H1 (cell line): ENCODE results near the gene ENOSF1. TPM values are rescaled to one million over a fixed set of nuclear protein-coding genes. Genes with fewer than 3 reads are reported as not detected.
A peak's percentile ranks its signal among the peaks of the same experiment; 100 is the strongest.

Source experiments
- CTCF ChIA-PET: fragments of 300-600 bp; sonication (Branson Sonifier 250); formaldehyde crosslinking; loops from one replicate; lab custom pipeline; 2021; ENCODE audit not compliant: partially characterized antibody; lab: Charles Lee
- POLR2A ChIA-PET: fragments of 300-600 bp; sonication (Branson Sonifier 250); formaldehyde crosslinking; loops from one replicate; lab custom pipeline; 2021; ENCODE audit warnings: inconsistent platforms; ENCODE audit not compliant: partially characterized antibody; lab: Charles Lee
- DNase-seq, 2 experiments: peaks; one replicate each; pipeline versions ENCODE4 v3.0.0 to v3.0.0-alpha.2; 2010 to 2022; ENCODE audit warnings: low spot score in 2 of 2, low read depth in 1 of 2, mixed read lengths in 1 of 2
- FAIRE-seq: peaks from 2 replicates; lab custom pipeline; 2011; peaks lifted over from hg19 to GRCh38; lab: Jason Lieb, UNC
- H2AFZ ChIP-seq: 2 replicates; pipeline ENCODE4 v1.8.1; 2012; ENCODE audit warnings: low read length, inconsistent platforms
- H2AK5ac ChIP-seq: 2 replicates; pipeline ENCODE4 v1.6.1; 2013; ENCODE audit warnings: low read depth, low read length
- H2BK120ac ChIP-seq: replicated peaks from 2 replicates; pipeline ENCODE3; 2013; ENCODE audit warnings: low read depth, low read length, inconsistent platforms
- H2BK12ac ChIP-seq: 2 replicates; pipeline ENCODE4 v1.6.1; 2013; ENCODE audit warnings: low read depth, low read length
- H2BK15ac ChIP-seq: 2 replicates; pipeline ENCODE4 v1.6.1; 2013; ENCODE audit warnings: low read length
- H2BK20ac ChIP-seq: 2 replicates; pipeline ENCODE4 v1.6.1; 2013; ENCODE audit warnings: low read length
- H2BK5ac ChIP-seq: 2 replicates; pipeline ENCODE4 v1.6.1; 2013; ENCODE audit warnings: low read depth, low read length
- H3K14ac ChIP-seq: 2 replicates; pipeline ENCODE4 v1.6.1; 2013; ENCODE audit warnings: inconsistent platforms; ENCODE audit not compliant: insufficient read length
- H3K18ac ChIP-seq: 2 replicates; pipeline ENCODE4 v1.6.1; 2013; ENCODE audit warnings: low read length; ENCODE audit errors: extremely low read depth
- H3K23ac ChIP-seq: 2 replicates; pipeline ENCODE4 v1.6.1; 2013; ENCODE audit warnings: inconsistent platforms; ENCODE audit not compliant: insufficient read length
- H3K23me2 ChIP-seq: 2 replicates; pipeline ENCODE4 v1.6.1; 2013; ENCODE audit warnings: low read depth, low read length
- H3K27ac ChIP-seq: 2 replicates; pipeline ENCODE4 v1.6.1; 2011; ENCODE audit warnings: low read depth, low read length, inconsistent platforms
- H3K27me3 ChIP-seq, 4 experiments: replicated peaks in 1 of 4; 1 replicate in 1 of 4; 2 replicates in 3 of 4; pipeline versions ENCODE4 v1.6.1 to v1.8.1; 2011 to 2013; ENCODE audit warnings: low read length in 3 of 4, mild to moderate bottlenecking in 3 of 4, inconsistent platforms in 2 of 4, mixed read lengths in 2 of 4, moderate library complexity in 1 of 4; ENCODE audit not compliant: control insufficient read depth in 3 of 4, insufficient read depth in 3 of 4; ENCODE audit errors: extremely low read depth in 1 of 4
- H3K36me3 ChIP-seq, 4 experiments: 2 replicates each; pipeline versions ENCODE4 v1.6.1 to v1.8.1; 2011 to 2013; ENCODE audit warnings: mild to moderate bottlenecking in 4 of 4, low read length in 3 of 4, moderate library complexity in 2 of 4, control low read depth in 1 of 4, inconsistent platforms in 1 of 4; ENCODE audit not compliant: insufficient read depth in 4 of 4, control insufficient read depth in 2 of 4
- H3K4ac ChIP-seq: replicated peaks from 2 replicates; pipeline ENCODE3; 2013; ENCODE audit warnings: low read length, low read depth, mixed read lengths, inconsistent platforms; ENCODE audit not compliant: insufficient read length
- H3K4me1 ChIP-seq, 4 experiments: replicated peaks in 1 of 4; 1 replicate in 1 of 4; 2 replicates in 3 of 4; pipeline versions ENCODE4 v1.6.1 to v1.8.1; 2011 to 2013; ENCODE audit warnings: low read length in 3 of 4, inconsistent platforms in 2 of 4, mixed read lengths in 1 of 4; ENCODE audit not compliant: insufficient read depth in 4 of 4, control insufficient read depth in 3 of 4
- H3K4me2 ChIP-seq, 2 experiments: 2 replicates each; pipeline versions ENCODE4 v1.6.1 to v1.8.1; 2011 to 2013; ENCODE audit warnings: low read depth in 2 of 2, low read length in 2 of 2, control low read depth in 1 of 2, inconsistent platforms in 1 of 2, mild to moderate bottlenecking in 1 of 2; ENCODE audit not compliant: insufficient read depth in 1 of 2
- H3K4me3 ChIP-seq, 4 experiments: fragments of 200-600, 300-600 bp in 1 of 4; sonication (generic), shearing (Covaris generic), sonication (Bioruptor Twin) in 1 of 4; 2 replicates each; pipeline versions ENCODE4 v1.5.1 to v1.8.1; 2011 to 2016; ENCODE audit warnings: low read length in 4 of 4, low read depth in 3 of 4, control low read depth in 2 of 4, inconsistent platforms in 2 of 4, mild to moderate bottlenecking in 2 of 4, mixed read lengths in 1 of 4, moderate library complexity in 1 of 4; ENCODE audit not compliant: insufficient read depth in 2 of 4; ENCODE audit errors: extremely low read depth in 1 of 4
- H3K56ac ChIP-seq: replicated peaks from 2 replicates; pipeline ENCODE3; 2013; ENCODE audit warnings: low read depth, mild to moderate bottlenecking, mixed read lengths, low read length, inconsistent platforms; ENCODE audit not compliant: insufficient read length
- H3K79me1 ChIP-seq: 2 replicates; pipeline ENCODE4 v1.6.1; 2013; ENCODE audit warnings: low read depth, low read length, control low read depth
- H3K79me2 ChIP-seq, 2 experiments: 2 replicates each; pipeline versions ENCODE4 v1.6.1 to v1.8.1; 2012 to 2013; ENCODE audit warnings: low read length in 2 of 2, mild to moderate bottlenecking in 2 of 2, inconsistent platforms in 1 of 2; ENCODE audit not compliant: insufficient read depth in 2 of 2, control insufficient read depth in 1 of 2
- H3K9ac ChIP-seq, 4 experiments: replicated peaks in 1 of 4; 1 replicate in 1 of 4; 2 replicates in 3 of 4; pipeline versions ENCODE4 v1.6.1 to v1.8.1; 2011 to 2013; ENCODE audit warnings: low read depth in 3 of 4, low read length in 3 of 4, control low read depth in 2 of 4, mild to moderate bottlenecking in 2 of 4, moderate library complexity in 2 of 4, inconsistent platforms in 1 of 4; ENCODE audit errors: extremely low read depth in 1 of 4
- H3K9me3 ChIP-seq, 2 experiments: 2 replicates each; pipeline versions ENCODE4 v1.6.1 to v1.8.1; 2012 to 2013; ENCODE audit warnings: mild to moderate bottlenecking in 2 of 2, moderate library complexity in 2 of 2, control low read depth in 1 of 2, inconsistent platforms in 1 of 2, low read depth in 1 of 2, low read length in 1 of 2, mixed read lengths in 1 of 2; ENCODE audit not compliant: insufficient read depth in 2 of 2
- H4K20me1 ChIP-seq, 2 experiments: replicated peaks in 1 of 2; 2 replicates each; pipeline versions ENCODE3 to v1.8.1; 2011 to 2013; ENCODE audit warnings: inconsistent platforms in 2 of 2, low read length in 2 of 2, mild to moderate bottlenecking in 1 of 2; ENCODE audit not compliant: insufficient read depth in 2 of 2, control insufficient read depth in 1 of 2
- H4K5ac ChIP-seq: 2 replicates; pipeline ENCODE4 v1.6.1; 2013; ENCODE audit warnings: low read length, low read depth, mixed read lengths, inconsistent platforms; ENCODE audit not compliant: insufficient read length
- H4K8ac ChIP-seq: 2 replicates; pipeline ENCODE4 v1.8.0; 2013; ENCODE audit warnings: mild to moderate bottlenecking, moderate library complexity, low read length, inconsistent platforms; ENCODE audit not compliant: insufficient read depth; ENCODE audit errors: extremely low read depth
- H4K91ac ChIP-seq: replicated peaks from 2 replicates; pipeline ENCODE3; 2013; ENCODE audit warnings: low read length, mixed read lengths, inconsistent platforms; ENCODE audit not compliant: insufficient read length
- ASH2L ChIP-seq: fragments of 200-600, 300-600 bp; sonication (generic); IDR thresholded peaks from one replicate; pipeline ENCODE4 v1.7.1; 2017; ENCODE audit warnings: low read length
- CTBP2 ChIP-seq: IDR thresholded peaks from 2 replicates; pipeline ENCODE4 v1.7.0; 2011; ENCODE audit warnings: borderline replicate concordance, mild to moderate bottlenecking, moderate library complexity, mixed read lengths, low read length; ENCODE audit not compliant: insufficient read depth, insufficient read length
- KDM1A ChIP-seq: fragments of 200-600, 300-600 bp; sonication (generic); IDR thresholded peaks from 2 replicates; pipeline ENCODE4 v1.7.1; 2016; ENCODE audit warnings: mild to moderate bottlenecking, low read length, borderline replicate concordance
- SP2 ChIP-seq: IDR thresholded peaks from 2 replicates; pipeline ENCODE4 v1.6.1; 2012; ENCODE audit warnings: mild to moderate bottlenecking, low read length, inconsistent platforms
- SUZ12 ChIP-seq: fragments of 200-600 bp; sonication (generic); IDR thresholded peaks from 2 replicates; pipeline ENCODE4 v1.6.1; 2012; ENCODE audit warnings: mild to moderate bottlenecking, inconsistent platforms, low read length, moderate library complexity, mixed read lengths
- WGBS, 2 experiments: shearing (Covaris generic) in 1 of 2; methylation state at CpG; one replicate each; pipeline versions ENCODE4 v1.1.6 to v1.1.7; 2013 to 2015; ENCODE audit warnings: low lambda C conversion rate in 2 of 2, mixed read lengths in 2 of 2, inconsistent platforms in 1 of 2, low coverage in 1 of 2, missing lambda C conversion rate in 1 of 2; ENCODE audit not compliant: insufficient replicate concordance in 2 of 2, insufficient coverage in 1 of 2, insufficient read length in 1 of 2; ENCODE audit errors: extremely low coverage in 1 of 2, missing lambda C conversion rate in 1 of 2; 5-methylcytosine and 5-hydroxymethylcytosine counted together
- polyA plus RNA-seq, 7 experiments: library from polyadenylated mRNA; depleted of rRNA in 3 of 7; stranded (reverse) in 5 of 7; unstranded in 2 of 7; fragments of >200 nt in 5 of 7; fragments of 200-250 nt in 2 of 7; gene quantifications; 1 replicate in 5 of 7; 2 replicates in 1 of 7; 4 replicates in 1 of 7; pipeline versions ENCODE4 v1.2.1 to v1.2.3, GENCODE V29; 2011 to 2013; ENCODE audit warnings: missing spikeins in 2 of 7, mixed read lengths in 2 of 7
- total RNA-seq: library from RNA; stranded (reverse); fragmentation: NEBNext Ultra II Directional; extraction: Animal tissue kit (Norgen Biotek cat#: 25700); gene quantifications from 2 replicates; pipeline ENCODE4 v1.2.1, GENCODE V29; 2021

ENOSF1 gene
- total and polyA plus RNA-seq, 2 of the 8 experiments (the other 6 are each of a cell fraction or from before 2014, with no cell fraction given), result 15.4 to 26.4 TPM

DNA sequence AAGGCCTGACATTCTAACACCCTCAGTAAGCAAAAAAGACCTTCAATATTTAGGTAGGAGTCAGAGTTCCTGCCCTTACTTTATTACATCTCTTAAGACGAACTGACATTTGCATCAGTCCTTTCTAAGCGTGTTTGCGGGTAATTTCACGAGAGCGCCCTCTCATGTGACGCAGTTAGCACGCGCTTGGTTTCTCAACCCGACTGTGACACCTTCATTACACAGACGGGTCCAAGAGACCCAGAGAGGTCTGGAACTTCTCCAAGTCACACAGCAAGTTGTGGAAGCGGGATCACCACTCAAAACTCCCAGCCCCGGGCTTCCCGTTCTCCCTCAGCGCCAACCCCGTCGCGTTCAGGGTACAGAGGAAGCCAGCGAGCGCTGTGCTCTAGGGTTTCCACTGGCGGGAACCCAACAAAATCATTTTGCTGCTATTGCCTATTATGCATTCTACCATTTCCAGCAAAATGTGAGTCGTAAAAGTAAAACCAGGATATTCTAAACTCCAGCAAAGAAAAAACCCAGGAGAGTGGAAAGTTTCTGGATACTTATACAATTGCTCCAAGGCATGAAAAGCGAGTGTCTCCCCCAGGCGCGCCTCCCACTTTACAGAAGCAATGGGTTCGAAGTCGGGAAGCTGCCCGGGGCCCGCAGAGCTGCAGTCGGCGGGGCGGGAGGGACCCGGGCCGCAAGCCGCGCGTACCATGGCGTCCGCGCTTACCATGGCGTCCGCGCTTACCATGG, 601 bp downstream of the ENOSF1 start:
- H4K91ac ChIP-seq, result no peak overlapping the region
- no peak overlapping the region for H2BK15ac ChIP-seq
- peak overlapping the region; percentile 64 to 86 (median 76) for H3K4me3 ChIP-seq
- peak overlapping the region; percentile 60 for H2AFZ ChIP-seq
- H2BK120ac ChIP-seq, result no peak overlapping the region
- H3K9ac ChIP-seq, result peak overlapping the region; percentile 44 to 60 (median 50)
- peaks cover 0 to 5% (median 0%) of the 10 kb centered on the region in 4 experiments; a peak in 2 of 8 replicates for H3K36me3 ChIP-seq
- H3K23ac ChIP-seq, result no peak overlapping the region
- H2BK5ac ChIP-seq, result no peak overlapping the region
- no peaks in the 10 kb centered on the region for H3K27me3 ChIP-seq
- peaks cover 9% of the 10 kb centered on the region; the same call in 1 of the 2 replicates for H3K79me1 ChIP-seq
- peaks cover 8% of the 10 kb centered on the region; the same call in 1 of the 2 replicates for H3K23me2 ChIP-seq
- peak overlapping the region; percentile 53; the same call in 1 of the 2 replicates for H2AK5ac ChIP-seq
- H3K4ac ChIP-seq, result peak overlapping the region; percentile 39
- peak overlapping the region; percentile 15; the same call in 1 of the 2 replicates for H3K18ac ChIP-seq
- DNase-seq (peak in 1 of 2 experiments; percentile 45), FAIRE-seq (no peak)
- H3K79me2 ChIP-seq, result peaks cover 12 to 35% of the 10 kb centered on the region in 2 experiments
- H3K27ac ChIP-seq, result peak overlapping the region; percentile 50; the same call in 1 of the 2 replicates
- H2BK20ac ChIP-seq, result no peak overlapping the region
- ChIA-PET POLR2A (interaction anchor here (0.6 to 1.6 kb wide), 5 partner anchors 9 to 54 kb away, joined by 3 to 6 read pairs (median 4); partner anchors contain the start of gene TYMS), CTCF (interaction anchor here (0.9 to 2.1 kb wide), 16 partner anchors 8 to 444 kb away, joined by 3 to 16 read pairs (median 4); partner anchors contain the start of gene THOC1)
- H3K56ac ChIP-seq, result peak overlapping the region; percentile 1
- peak overlapping the region; percentile 81 to 86 for H3K4me2 ChIP-seq
- no peak overlapping the region for H3K14ac ChIP-seq
- H4K5ac ChIP-seq, result no peak overlapping the region
- peaks cover 3 to 5% of the 10 kb centered on the region in 2 experiments for H4K20me1 ChIP-seq
- H3K9me3 ChIP-seq, result no peaks in the 10 kb centered on the region
- 2% methylated on average over 39 of the region's 42 CpGs; no CpG with 5 or more reads in 1 of the 2 experiments for WGBS, 2 experiments
- H4K8ac ChIP-seq, result peak overlapping the region; percentile 45; the same call in 1 of the 2 replicates
- H2BK12ac ChIP-seq, result no peak overlapping the region; the same call in 1 of the 2 replicates
- peaks cover 0 to 3% (median 1%) of the 10 kb centered on the region in 4 experiments; a peak in 2 of 7 replicates for H3K4me1 ChIP-seq
- TF ChIP-seq SP2 (no peak), ASH2L (no peak), CTBP2 (no peak), SUZ12 (no peak), KDM1A (no peak)
